Liver (tissue), 9 donors: Measurements from ENCODE around the gene MRPL21. TPM values are rescaled to one million over a fixed set of nuclear protein-coding genes. Genes with fewer than 3 reads are reported as not detected.

Experiments
- DNase-seq: peaks from one replicate; pipeline ENCODE4 v3.0.0-alpha.2; 2017; ENCODE audit warnings: low spot score
- H3K27ac ChIP-seq, 2 donors: one replicate each; pipeline ENCODE4 v1.7.0; 2013; ENCODE audit warnings: inconsistent platforms in 2 of 2, low read length in 2 of 2, control low read depth in 1 of 2, low read depth in 1 of 2, mild to moderate bottlenecking in 1 of 2
- H3K27me3 ChIP-seq, 4 donors: one replicate each; pipeline versions ENCODE4 v1.6.1 to v1.7.0; 2013; ENCODE audit warnings: low read length in 3 of 4, inconsistent platforms in 1 of 4, mild to moderate bottlenecking in 1 of 4, moderate library complexity in 1 of 4; ENCODE audit not compliant: control insufficient read depth in 4 of 4, insufficient read depth in 4 of 4
- H3K36me3 ChIP-seq, 4 donors: one replicate each; pipeline versions ENCODE4 v1.6.1 to v1.7.0; 2013; ENCODE audit warnings: low read length in 3 of 4, mild to moderate bottlenecking in 3 of 4, low read depth in 1 of 4, moderate library complexity in 1 of 4; ENCODE audit not compliant: control insufficient read depth in 4 of 4, insufficient read depth in 3 of 4
- H3K4me1 ChIP-seq, 4 donors: one replicate each; pipeline versions ENCODE4 v1.6.1 to v1.7.0; 2013; ENCODE audit warnings: low read length in 3 of 4, mild to moderate bottlenecking in 3 of 4, moderate library complexity in 1 of 4; ENCODE audit not compliant: control insufficient read depth in 4 of 4, insufficient read depth in 4 of 4
- H3K4me3 ChIP-seq, 3 donors: one replicate each; pipeline versions ENCODE4 v1.6.1 to v1.7.0; 2013; ENCODE audit warnings: low read length in 3 of 3, control low read depth in 1 of 3, low read depth in 1 of 3, mild to moderate bottlenecking in 1 of 3
- H3K9ac ChIP-seq, 2 donors: one replicate each; pipeline ENCODE4 v1.7.0; 2013; ENCODE audit warnings: low read length in 2 of 2, mild to moderate bottlenecking in 2 of 2, moderate library complexity in 2 of 2, control low read depth in 1 of 2, low read depth in 1 of 2
- H3K9me3 ChIP-seq, 4 donors: one replicate each; pipeline versions ENCODE4 v1.6.1 to v1.7.0; 2013; ENCODE audit warnings: low read length in 3 of 4; ENCODE audit not compliant: control insufficient read depth in 4 of 4
- CTCF ChIP-seq: fragments of 150-350 bp; IDR thresholded peaks from 2 replicates; pipeline ENCODE4 v1.5.1; 2017; ENCODE audit warnings: improper control_type of control experiment, low read depth, low read length; ENCODE audit not compliant: missing input control
- EGR1 ChIP-seq, 2 donors: IDR thresholded peaks; 2 replicates each; pipeline ENCODE4 v1.6.1; 2016 to 2018; ENCODE audit warnings: antibody characterized with exemption in 2 of 2, low read depth in 2 of 2
- FOXA1 ChIP-seq: IDR thresholded peaks from 2 replicates; pipeline ENCODE4 v1.6.1; 2016; ENCODE audit warnings: antibody characterized with exemption
- FOXA2 ChIP-seq: IDR thresholded peaks from 2 replicates; pipeline ENCODE4 v1.6.1; 2016; ENCODE audit warnings: antibody characterized with exemption
- GABPA ChIP-seq, 2 donors: IDR thresholded peaks in 1 of 2; conservative IDR thresholded peaks in 1 of 2; 2 replicates each; pipeline ENCODE4 v1.6.1; 2016; ENCODE audit warnings: antibody characterized with exemption in 2 of 2, mild to moderate bottlenecking in 1 of 2, moderate library complexity in 1 of 2
- HNF4A ChIP-seq, 2 donors: conservative IDR thresholded peaks; 2 replicates each; pipeline ENCODE4 v1.6.1; 2016; ENCODE audit warnings: antibody characterized with exemption in 2 of 2, mild to moderate bottlenecking in 2 of 2
- HNF4G ChIP-seq: IDR thresholded peaks from 2 replicates; pipeline ENCODE4 v1.6.1; 2016; ENCODE audit warnings: antibody characterized with exemption
- JUND ChIP-seq, 2 donors: IDR thresholded peaks; 2 replicates each; pipeline ENCODE4 v1.6.1; 2016; ENCODE audit warnings: antibody characterized with exemption in 2 of 2
- NR2F2 ChIP-seq: IDR thresholded peaks from 2 replicates; pipeline ENCODE4 v1.6.1; 2016; ENCODE audit warnings: antibody characterized with exemption
- RAD21 ChIP-seq, 2 donors: IDR thresholded peaks; 2 replicates each; pipeline ENCODE4 v1.6.1; 2016; ENCODE audit warnings: antibody characterized with exemption in 2 of 2, mild to moderate bottlenecking in 2 of 2
- REST ChIP-seq: IDR thresholded peaks from 2 replicates; pipeline ENCODE4 v1.6.1; 2016; ENCODE audit warnings: antibody characterized with exemption, mild to moderate bottlenecking
- SP1 ChIP-seq: IDR thresholded peaks from 2 replicates; pipeline ENCODE4 v1.6.1; 2018; ENCODE audit warnings: antibody characterized with exemption, mild to moderate bottlenecking
- TAF1 ChIP-seq: conservative IDR thresholded peaks from 2 replicates; pipeline ENCODE4 v1.6.1; 2016; ENCODE audit warnings: antibody characterized with exemption, mild to moderate bottlenecking
- YY1 ChIP-seq: IDR thresholded peaks from 2 replicates; pipeline ENCODE4 v1.6.1; 2016; ENCODE audit warnings: antibody characterized with exemption, mild to moderate bottlenecking
- WGBS: extraction: QIAGEN DNeasy Blood & Tissue Kit; methylation state at CpG from one replicate; pipeline ENCODE4 v1.1.7; 2013; 5-methylcytosine and 5-hydroxymethylcytosine counted together
- polyA plus RNA-seq, 2 donors: library from polyadenylated mRNA; stranded (reverse) in 1 of 2; unstranded in 1 of 2; fragments of 200-250 nt in 1 of 2; fragments of >200 nt in 1 of 2; fragmentation: Nextera tagmentation in 1 of 2; extraction: Ambion mirVana in 1 of 2; gene quantifications; one replicate each; pipeline versions ENCODE4 v1.2.1 to v1.2.3, GENCODE V29; 2013 to 2015
- total RNA-seq, 2 donors: library from RNA; depleted of rRNA; stranded (reverse); fragments of >200 nt; gene quantifications; one replicate each; pipeline ENCODE4 v1.2.3, GENCODE V29; 2014
- donor health status: healthy.
- donor health status: healthy.
- donor health status: healthy.
- donor health status: healthy.
- donor health status: healthy.

MRPL21 gene
- total and polyA plus RNA-seq, 4 donors, result 22.3 to 76.8 (median 35.4) TPM

GRCh38 chr11:68908273-68908672, 4.6 kb upstream of the MRPL21 start (continued):
- no peak for TF ChIP-seq GABPA (IDR thresholded peaks at IDR 0.05 in 1 of 2, conservative IDR thresholded peaks at IDR 0.05 in 1 of 2)

GRCh38 chr11:68905421-68906360, 2.1 kb upstream of the MRPL21 start:
- H3K9ac ChIP-seq, result peak overlapping the region in 1 of 2 donors; percentile 11
- no peaks in the 10 kb centered on the region for H3K27me3 ChIP-seq
- H3K9me3 ChIP-seq, result no peaks in the 10 kb centered on the region
- no peak overlapping the region for H3K27ac ChIP-seq
- H3K4me3 ChIP-seq, result peak overlapping the region in 1 of 3 donors; percentile 5
- no peak for DNase-seq
- H3K36me3 ChIP-seq, result peaks cover 0 to 23% (median 18%) of the 10 kb centered on the region in 4 donors
- H3K4me1 ChIP-seq, result peaks cover 4 to 30% (median 24%) of the 10 kb centered on the region in 4 donors
- 55% methylated on average over 23 of the region's 23 CpGs for WGBS
- TF ChIP-seq CTCF (no peak), FOXA1 (no peak), SP1 (peak; percentile 10), RAD21 (IDR thresholded peaks at IDR 0.05) (peak in 1 of 2 donors; percentile 24), EGR1 (IDR thresholded peaks at IDR 0.05; ENCODE audit: low read depth in 2 of 2) (no peak), HNF4G (peak; percentile 20), HNF4A (conservative IDR thresholded peaks at IDR 0.05) (peak; percentile 24 to 37)

GRCh38 chr11:68904248-68904847, 716 bp upstream of the MRPL21 start:
- Histone ChIP-seq H3K9ac (peak overlapping the region; percentile 10 to 96), H3K9me3 (no peaks in the 10 kb centered on the region), H3K4me3 (peak overlapping the region; percentile 80 to 94 (median 93)), H3K27me3 (no peaks in the 10 kb centered on the region), H3K4me1 (peaks cover 4 to 30% (median 24%) of the 10 kb centered on the region in 4 donors), H3K36me3 (peaks cover 0 to 22% (median 13%) of the 10 kb centered on the region in 4 donors), H3K27ac (peak overlapping the region; percentile 78 to 83)
- peak; percentile 65 for DNase-seq
- WGBS, result 2% methylated on average over 24 of the region's 24 CpGs
- no peak for TF ChIP-seq TAF1
- TF ChIP-seq HNF4A (conservative IDR thresholded peaks at IDR 0.05), result no peak
- TF ChIP-seq NR2F2, result no peak
- TF ChIP-seq SP1, result no peak
- no peak for TF ChIP-seq RAD21 (IDR thresholded peaks at IDR 0.05)
- no peak for TF ChIP-seq GABPA (IDR thresholded peaks at IDR 0.05 in 1 of 2, conservative IDR thresholded peaks at IDR 0.05 in 1 of 2)
- TF ChIP-seq CTCF, result no peak
- TF ChIP-seq FOXA2, result no peak
- no peak for TF ChIP-seq HNF4G
- no peak for TF ChIP-seq YY1
- no peak for TF ChIP-seq JUND (IDR thresholded peaks at IDR 0.05)
- no peak for TF ChIP-seq REST
- no peak for TF ChIP-seq EGR1 (IDR thresholded peaks at IDR 0.05; ENCODE audit: low read depth in 2 of 2)
